Glomerular visceral epithelial cell (primary cell): ENCODE data around the gene MAML2.

Experiments used
- DNase-seq: peaks from one replicate; pipeline ENCODE4 v3.0.0-alpha.2; 2016; ENCODE audit errors: extremely low spot score

Gene MAML2

GRCh38 chr11:95975343-95975742 is 367.7 kb downstream of the MAML2 start:
- DNase-seq = no peak

GRCh38 chr11:95972060-95972459 is 370.9 kb downstream of the MAML2 start:
- no peak for DNase-seq

GRCh38 chr11:95968585-95968984 is 374.4 kb downstream of the MAML2 start:
- DNase-seq = no peak

- DNase-seq = no peak
Measured at GRCh38 chr11:95964281-95964680, 378.7 kb downstream of the MAML2 start.

GRCh38 chr11:95961758-95962157 is 381.2 kb downstream of the MAML2 start:
- no peak for DNase-seq

- DNase-seq = no peak
Measured at GRCh38 chr11:95950905-95951304, 392.1 kb downstream of the MAML2 start.

GRCh38 chr11:95948637-95949036 is 394.4 kb downstream of the MAML2 start:
- DNase-seq = no peak

GRCh38 chr11:95944623-95945022 is 398.4 kb downstream of the MAML2 start:
- DNase-seq = no peak

GRCh38 chr11:95943546-95943945 is 399.4 kb downstream of the MAML2 start:
- DNase-seq = no peak

- no peak for DNase-seq
Measured at GRCh38 chr11:95939091-95939490, 403.9 kb downstream of the MAML2 start.

GRCh38 chr11:95937358-95937757 is 405.6 kb downstream of the MAML2 start:
- DNase-seq = no peak

GRCh38 chr11:95933594-95933993 is 409.4 kb downstream of the MAML2 start:
- DNase-seq = no peak

- no peak for DNase-seq
Measured at GRCh38 chr11:95931916-95932315, 411.1 kb downstream of the MAML2 start.

- no peak for DNase-seq
Measured at GRCh38 chr11:95930948-95931347, 412.0 kb downstream of the MAML2 start.

- DNase-seq = no peak
Measured at GRCh38 chr11:95926726-95927125, 416.3 kb downstream of the MAML2 start.
